Right cardiac atrium (tissue), 5 donors: ENCODE measurements around the gene TMCC1. TPM values are rescaled to one million over a fixed set of nuclear protein-coding genes. Genes with fewer than 3 reads are reported as not detected.
"Not testable (repeated sequence)": the region's sequence is repeated elsewhere in the genome, so short reads cannot be mapped to it uniquely, and the experiment has no call there.

Experiments
- ATAC-seq, 2 donors: fragments of 200-7000 bp; cut with Tn5 transposase; one replicate each; pipeline versions ENCODE4 v1.8.0 to v1.9.1; 2020; ENCODE audit warnings: moderate library complexity in 2 of 2, mild to moderate bottlenecking in 1 of 2
- DNase-seq, 3 donors: peaks; one replicate each; pipeline ENCODE4 v3.0.0-alpha.2; 2020
- H3K27ac ChIP-seq: one replicate; pipeline ENCODE4 v1.5.1; 2013; ENCODE audit warnings: mild to moderate bottlenecking, low read length, control low read depth, moderate library complexity
- H3K27me3 ChIP-seq: one replicate; pipeline ENCODE4 v1.6.1; 2013; ENCODE audit not compliant: control insufficient read depth, insufficient read depth
- H3K4me1 ChIP-seq: one replicate; pipeline ENCODE4 v1.6.1; 2013; ENCODE audit warnings: low read length; ENCODE audit not compliant: control insufficient read depth, insufficient read depth
- H3K4me3 ChIP-seq: one replicate; pipeline ENCODE4 v1.5.1; 2013; ENCODE audit warnings: low read length, control low read depth
- H3K9me3 ChIP-seq: one replicate; pipeline ENCODE4 v1.6.1; 2013; ENCODE audit warnings: low read length; ENCODE audit not compliant: control insufficient read depth
- WGBS: extraction: QIAGEN DNeasy Blood & Tissue Kit; methylation state at CpG from one replicate; pipeline ENCODE4 v1.1.7; 2013; 5-methylcytosine and 5-hydroxymethylcytosine counted together
- intact Hi-C, 4 donors: fragments of 100-400 bp; cut with DNase I; formaldehyde crosslinking; loops; one replicate each; pipeline versions ENCODE4 v1.11.0 to v1.14.0; 2022 to 2023
- polyA plus RNA-seq: library from polyadenylated mRNA; stranded (reverse); fragments of 200-250 nt; gene quantifications from one replicate; pipeline ENCODE4 v1.2.3, GENCODE V29; 2013
- total RNA-seq, 4 donors: library from RNA; stranded (reverse); fragmentation: NEBNext Ultra II Directional; extraction: Animal tissue kit (Norgen Biotek cat#: 25700); gene quantifications; one replicate each; pipeline ENCODE4 v1.2.1, GENCODE V29; 2021
- donor health status: healthy with polysubstance abuse.
- donor health status: DM: no; HTN: yes; CAD: no.
- donor health status: DM: no; HTN: no; CAD: no.
- donor health status: DM: no; HTN: yes; CAD: no; lungs with severe emphysema.
- donor health status: DM: yes; HTN: yes; CAD: no.

Gene TMCC1
- total and polyA plus RNA-seq, 5 donors: 12.9 to 45.0 (median 42.9) TPM

DNA sequence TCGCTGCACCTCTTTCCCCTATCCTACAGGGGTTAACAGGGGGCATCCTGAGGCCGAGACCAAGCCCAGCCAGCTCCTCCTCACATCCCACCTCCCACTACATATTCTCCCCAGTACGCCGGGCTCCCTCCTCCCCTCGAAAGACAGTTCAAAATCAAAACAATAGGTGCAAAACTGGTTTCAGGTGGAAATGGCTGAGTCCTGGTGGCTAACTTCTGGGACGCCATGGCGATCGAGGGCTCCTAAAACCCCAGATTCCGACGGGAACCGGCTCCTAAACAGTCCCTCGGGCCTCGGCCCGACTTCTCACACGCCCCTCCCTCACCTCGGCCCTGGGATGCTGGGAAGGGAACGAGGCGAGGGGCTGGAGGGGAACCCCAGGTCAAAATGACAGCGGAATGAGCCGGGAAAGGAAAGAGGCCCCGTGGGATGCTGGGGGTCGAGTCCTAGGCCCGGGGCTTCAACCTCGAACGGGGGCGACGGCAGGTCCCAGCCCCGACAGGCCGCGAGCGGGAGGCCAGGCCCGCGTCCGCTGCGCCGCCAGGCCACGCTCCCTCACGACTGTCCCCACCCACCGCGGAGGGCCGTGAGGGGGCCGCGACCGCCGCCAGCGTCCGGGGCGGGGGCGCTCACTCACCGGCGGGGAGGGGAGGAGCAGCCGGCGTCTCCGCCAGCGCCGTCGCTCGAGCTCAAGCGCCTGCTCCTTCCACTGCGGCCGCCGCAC lies 492 bp downstream of the TMCC1 start:
- Histone ChIP-seq H3K4me3 (peak overlapping the region; percentile 63), H3K27ac (peak overlapping the region; percentile 76), H3K4me1 (peaks cover 6% of the 10 kb centered on the region), H3K9me3 (no peaks in the 10 kb centered on the region), H3K27me3 (no peaks in the 10 kb centered on the region)
- intact Hi-C loops: no loop called here
- peak; percentile 88 to 93 for ATAC-seq
- DNase-seq: peak; percentile 79 to 90 (median 90)
- WGBS: under 1% methylated on average over 60 of the region's 62 CpGs

DNA sequence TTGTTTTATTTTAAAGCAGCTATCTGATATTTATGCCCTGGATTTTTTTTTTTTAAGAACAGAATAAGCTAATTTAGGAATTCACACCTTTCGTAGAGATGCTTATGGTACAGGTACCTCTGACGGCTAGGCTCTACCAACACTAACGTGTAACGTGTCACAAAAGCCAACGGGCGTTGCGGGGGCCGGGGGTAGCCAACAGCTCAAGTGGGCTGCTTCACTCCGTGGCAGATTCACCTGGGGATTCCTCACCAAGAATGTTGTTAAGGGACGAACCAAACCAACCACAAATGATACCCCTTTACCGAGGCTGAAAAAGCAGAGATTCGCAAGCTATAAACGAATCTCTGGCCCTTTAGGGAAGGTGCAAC lies 1.0 kb downstream of the TMCC1 start:
- H3K27me3 ChIP-seq: no peaks in the 10 kb centered on the region
- ATAC-seq: peak in 1 of 2 donors; percentile 4
- intact Hi-C loops: no loop called here
- DNase-seq: no peak
- H3K27ac ChIP-seq: peak overlapping the region; percentile 76
- H3K4me3 ChIP-seq: peak overlapping the region; percentile 63
- 9% methylated on average over 13 of the region's 13 CpGs for WGBS
- peaks cover 6% of the 10 kb centered on the region for H3K4me1 ChIP-seq
- no peaks in the 10 kb centered on the region for H3K9me3 ChIP-seq

DNA sequence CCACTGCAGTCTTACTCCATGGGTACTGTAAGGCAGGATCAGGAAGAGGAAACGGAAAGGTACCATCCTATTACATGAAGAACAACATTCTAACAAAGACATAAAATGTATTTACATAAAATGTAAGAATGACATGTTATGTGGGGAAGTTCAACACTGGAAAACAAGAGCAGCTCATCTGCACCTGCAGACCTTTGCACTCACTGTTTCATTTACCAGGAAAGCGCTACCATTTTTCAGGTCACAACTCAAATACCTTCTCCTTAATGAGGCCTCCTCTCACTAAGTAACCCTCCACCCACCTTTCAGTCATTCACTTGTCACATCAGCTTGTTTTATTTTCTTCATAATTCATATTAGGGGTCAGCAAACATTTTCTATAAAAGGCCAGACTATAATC lies 2.6 kb downstream of the TMCC1 start:
- no peak for ATAC-seq
- intact Hi-C loops: no loop called here
- Histone ChIP-seq H3K4me3 (no peak overlapping the region), H3K27me3 (no peaks in the 10 kb centered on the region), H3K4me1 (peaks cover 6% of the 10 kb centered on the region), H3K27ac (no peak overlapping the region), H3K9me3 (no peaks in the 10 kb centered on the region)
- 86% methylated on average over 2 of the region's 2 CpGs for WGBS
- no peak for DNase-seq

DNA sequence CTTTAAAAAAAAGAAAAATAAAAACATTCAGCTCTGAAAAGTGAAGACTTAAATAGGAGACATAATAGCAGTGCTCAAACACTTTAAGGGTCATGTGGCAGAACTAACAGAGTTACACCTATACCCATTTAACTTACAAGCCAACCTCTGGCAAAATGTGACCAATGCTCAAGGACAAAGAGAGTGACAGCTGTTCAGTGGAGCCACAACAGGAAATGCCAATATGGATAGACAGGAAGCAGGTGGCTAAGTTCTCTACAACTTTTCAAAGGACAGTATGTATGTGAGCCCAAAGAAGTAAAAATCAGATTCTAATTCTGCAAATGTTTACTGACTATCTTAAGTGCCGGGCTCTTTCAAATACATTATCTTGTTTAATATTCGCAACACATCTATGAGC lies 3.4 kb downstream of the TMCC1 start:
- WGBS: 58% methylated on average over 2 of the region's 2 CpGs
- Histone ChIP-seq H3K4me1 (peaks cover 6% of the 10 kb centered on the region), H3K27me3 (no peaks in the 10 kb centered on the region), H3K27ac (no peak overlapping the region), H3K9me3 (no peaks in the 10 kb centered on the region), H3K4me3 (no peak overlapping the region)
- DNase-seq (no peak), ATAC-seq (no peak)
- intact Hi-C loops: no loop called here

DNA sequence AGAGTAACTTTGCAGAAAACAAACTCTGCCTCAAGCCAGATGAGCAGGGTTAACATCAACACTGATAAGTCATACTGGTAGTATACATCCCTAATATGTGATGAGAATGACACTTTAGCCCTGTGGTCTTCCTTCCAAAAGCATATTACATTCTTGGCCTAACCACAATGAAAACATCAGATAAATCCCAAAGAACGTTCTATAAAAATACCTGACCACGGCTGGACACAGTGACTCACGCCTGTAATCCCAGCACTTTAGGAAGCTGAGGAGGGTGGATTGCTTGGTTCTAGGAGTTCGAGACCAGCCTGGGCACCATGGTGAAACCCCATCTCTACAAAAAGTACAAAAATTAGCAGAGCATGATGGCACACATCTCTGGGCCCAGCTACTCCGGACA lies 4.7 kb downstream of the TMCC1 start:
- H3K4me3 ChIP-seq: no peak overlapping the region
- H3K4me1 ChIP-seq: peaks cover 6% of the 10 kb centered on the region
- H3K27ac ChIP-seq: peak overlapping the region; percentile 12
- no peaks in the 10 kb centered on the region for H3K27me3 ChIP-seq
- WGBS: 52% methylated on average over 5 of the region's 5 CpGs
- ATAC-seq (no peak), DNase-seq (no peak)
- H3K9me3 ChIP-seq: no peaks in the 10 kb centered on the region
- intact Hi-C loops: no loop called here

DNA sequence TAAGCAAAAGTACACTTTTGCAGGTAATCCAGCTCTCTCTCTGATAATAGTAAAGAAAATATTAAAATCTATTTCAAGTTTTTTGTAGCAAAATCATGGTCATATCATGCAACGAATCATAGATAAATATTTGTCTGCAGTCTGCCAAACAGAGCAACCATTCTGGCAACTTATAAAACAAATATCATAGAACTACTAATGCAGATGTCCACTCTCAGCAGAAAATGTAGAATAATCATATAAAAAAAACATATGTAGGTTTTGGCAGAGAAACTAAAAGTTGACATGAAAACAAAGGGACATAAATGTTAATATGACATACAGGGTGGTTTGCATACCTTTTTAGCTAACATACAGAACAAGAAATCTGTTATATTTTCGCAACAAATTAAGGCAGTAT lies 12.2 kb downstream of the TMCC1 start:
- H3K4me3 ChIP-seq: no peak overlapping the region
- H3K27ac ChIP-seq: no peak overlapping the region
- ATAC-seq: no peak
- no peak for DNase-seq
- no peaks in the 10 kb centered on the region for H3K4me1 ChIP-seq
- WGBS: 82% methylated on average over 2 of the region's 2 CpGs
- intact Hi-C loops: no loop called here
- no peaks in the 10 kb centered on the region for H3K9me3 ChIP-seq
- no peaks in the 10 kb centered on the region for H3K27me3 ChIP-seq

DNA sequence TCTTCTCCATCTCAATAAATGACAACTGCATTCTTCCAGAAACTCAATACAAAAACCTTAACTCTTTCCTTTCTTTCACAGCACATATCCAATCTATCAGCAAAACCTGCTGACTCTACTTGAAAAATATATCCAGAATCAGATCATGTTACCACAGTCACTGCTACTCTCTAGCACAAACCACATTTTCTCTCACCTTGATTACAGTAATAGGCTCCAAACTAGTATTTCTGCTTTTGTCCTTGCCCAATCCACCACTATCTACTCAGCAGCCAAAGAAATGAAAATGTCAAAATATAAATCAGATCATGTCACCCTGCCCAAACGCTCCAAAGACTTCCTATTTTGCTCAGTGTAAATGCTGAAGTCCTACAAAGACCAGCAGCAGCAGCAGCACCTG lies 15.2 kb downstream of the TMCC1 start:
- ATAC-seq: no peak
- Histone ChIP-seq H3K9me3 (no peaks in the 10 kb centered on the region), H3K27ac (no peak overlapping the region), H3K4me3 (no peak overlapping the region), H3K4me1 (no peaks in the 10 kb centered on the region), H3K27me3 (no peaks in the 10 kb centered on the region)
- intact Hi-C loops: no loop called here
- no peak for DNase-seq
- 70% methylated on average over 1 of the region's 1 CpG for WGBS

DNA sequence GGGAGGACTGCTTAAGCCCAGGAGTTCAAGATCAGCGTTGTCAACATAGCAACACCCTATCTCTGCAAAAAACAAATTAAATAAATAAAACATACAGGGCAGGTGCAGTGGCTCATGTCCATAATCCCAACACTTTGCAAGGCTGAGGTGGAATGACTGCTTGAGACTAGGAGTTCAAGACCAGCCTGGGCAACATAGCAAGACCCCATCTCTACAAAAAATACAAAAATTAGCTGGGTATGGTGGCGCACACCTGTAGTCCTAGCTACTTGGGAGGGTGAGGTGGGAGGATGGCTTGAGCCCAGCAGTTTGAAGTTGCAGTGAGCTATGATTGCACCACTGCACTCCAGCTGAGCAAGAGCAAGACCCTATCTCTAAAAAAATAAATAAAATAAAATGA lies 19.0 kb downstream of the TMCC1 start:
- DNase-seq, H3K27ac ChIP-seq, H3K27me3 ChIP-seq, intact Hi-C loops, H3K4me3 ChIP-seq, H3K4me1 ChIP-seq, H3K9me3 ChIP-seq, ATAC-seq: not testable (repeated sequence)
- 98% methylated on average over 2 of the region's 2 CpGs for WGBS

DNA sequence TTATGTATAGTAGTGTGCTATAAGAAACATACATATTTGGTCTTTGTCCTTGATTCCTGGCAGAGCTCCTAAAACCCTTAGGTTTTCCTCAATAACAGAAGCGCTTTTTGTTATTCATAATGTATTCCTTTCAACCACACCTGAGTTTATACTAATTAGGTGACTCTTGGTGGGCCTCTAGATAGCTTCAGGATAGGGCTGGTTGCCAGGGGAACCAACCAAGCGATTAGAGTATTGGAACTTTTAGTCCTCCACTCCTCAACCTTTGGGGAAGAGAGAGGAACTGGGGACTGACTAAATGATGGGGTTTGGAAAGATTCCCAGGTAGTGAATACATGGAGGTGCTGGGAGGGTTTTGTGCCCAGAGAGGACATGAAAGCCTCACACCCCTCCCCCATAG lies 24.6 kb downstream of the TMCC1 start:
- intact Hi-C loops: no loop called here
- Histone ChIP-seq H3K4me3 (no peak overlapping the region), H3K27me3 (no peaks in the 10 kb centered on the region), H3K4me1 (no peaks in the 10 kb centered on the region), H3K27ac (no peak overlapping the region), H3K9me3 (no peaks in the 10 kb centered on the region)
- no peak for DNase-seq
- ATAC-seq: no peak
- WGBS: 98% methylated on average over 2 of the region's 2 CpGs

DNA sequence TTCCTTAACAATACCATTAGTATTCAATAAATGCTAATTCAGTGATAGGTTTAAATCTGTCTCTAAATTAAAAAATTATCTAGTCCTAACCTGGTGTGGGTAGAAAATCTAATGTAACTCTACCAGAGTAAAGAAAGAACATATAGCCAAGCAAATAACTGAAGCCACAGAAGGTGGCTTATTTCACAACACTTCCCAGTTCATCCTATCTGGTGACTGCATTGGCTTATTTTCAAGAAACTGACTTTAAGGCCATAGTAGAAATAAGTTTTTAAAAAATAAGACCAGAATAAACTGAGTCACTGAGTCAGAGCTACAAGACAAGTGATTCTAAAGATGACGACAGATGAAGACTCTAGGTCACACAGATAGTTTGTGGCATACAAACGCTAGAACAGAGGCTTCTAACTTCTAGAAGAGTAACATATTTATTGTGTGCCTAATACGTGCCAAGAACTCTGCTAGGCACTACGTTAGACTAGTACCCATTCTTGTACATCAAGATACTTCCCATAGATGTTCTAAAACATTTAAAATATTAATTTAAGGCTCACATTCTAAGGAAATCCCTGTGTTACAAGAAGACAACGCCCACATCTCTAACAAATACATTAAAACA lies 25.9 kb downstream of the TMCC1 start:
- Histone ChIP-seq H3K9me3 (no peaks in the 10 kb centered on the region), H3K27ac (no peak overlapping the region), H3K4me1 (no peaks in the 10 kb centered on the region), H3K4me3 (no peak overlapping the region), H3K27me3 (no peaks in the 10 kb centered on the region)
- intact Hi-C loops: no loop called here
- DNase-seq (no peak), ATAC-seq (no peak)
- WGBS: 73% methylated on average over 5 of the region's 5 CpGs

DNA sequence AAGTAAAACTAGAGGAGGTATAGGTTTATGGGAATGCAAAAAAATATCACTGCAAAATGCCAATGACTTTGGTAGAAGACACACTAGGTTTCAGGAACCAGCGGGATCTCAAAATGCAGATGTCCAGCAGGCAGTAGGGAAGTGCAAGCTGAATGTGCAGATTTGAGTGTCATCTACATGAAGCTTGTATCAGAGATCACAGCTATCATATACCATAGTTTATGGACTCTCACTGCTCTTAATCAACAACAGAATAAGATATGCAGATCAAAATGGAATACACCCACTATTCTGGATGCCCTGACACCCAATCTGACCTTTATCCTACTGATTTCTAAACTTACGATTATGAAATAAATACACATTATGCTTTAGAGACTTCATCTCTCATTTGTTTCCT lies 27.7 kb downstream of the TMCC1 start:
- H3K4me3 ChIP-seq: no peak overlapping the region
- intact Hi-C loops: no loop called here
- H3K9me3 ChIP-seq: no peaks in the 10 kb centered on the region
- 95% methylated on average over 2 of the region's 2 CpGs for WGBS
- no peaks in the 10 kb centered on the region for H3K4me1 ChIP-seq
- H3K27me3 ChIP-seq: no peaks in the 10 kb centered on the region
- ATAC-seq (no peak), DNase-seq (no peak)
- no peak overlapping the region for H3K27ac ChIP-seq
